Endothelial cell of umbilical vein (primary cell): ENCODE data around the gene GUCY1A1. TPM values are rescaled to one million over a fixed set of nuclear protein-coding genes. Genes with fewer than 3 reads are reported as not detected.

Experiments used
- BruUV-seq: library from RNA; stranded (reverse); fragments of 400-500 nt; replicated peaks from 2 replicates; lab custom pipeline; 2021; lab: Mats Ljungman, UMichigan
- CTCF ChIA-PET: fragments of 300-600, 350-600 bp; sonication (Branson Sonifier 250); formaldehyde crosslinking; loops from one replicate; lab custom pipeline; 2021; ENCODE audit warnings: antibody characterized with exemption, inconsistent platforms; lab: Charles Lee
- POLR2A ChIA-PET: fragments of 300-600, 350-600 bp; sonication (Branson Sonifier 250); formaldehyde crosslinking; loops from one replicate; lab custom pipeline; 2021; ENCODE audit warnings: antibody characterized with exemption, inconsistent platforms; lab: Charles Lee
- DNase-seq: peaks from one replicate; pipeline ENCODE4 v3.0.0-alpha.2; 2011; ENCODE audit warnings: low read depth, low spot score
- FAIRE-seq: peaks from 2 replicates; lab custom pipeline; 2011; peaks lifted over from hg19 to GRCh38; lab: Jason Lieb, UNC
- H2AFZ ChIP-seq: 2 replicates; pipeline ENCODE4 v1.6.0; 2012; ENCODE audit warnings: low read depth, low read length, control low read depth, inconsistent platforms
- H3K27ac ChIP-seq: 2 replicates; pipeline ENCODE4 v1.5.1; 2011; ENCODE audit warnings: low read depth, mild to moderate bottlenecking, control low read depth, low read length, moderate library complexity; ENCODE audit not compliant: insufficient read depth
- H3K27me3 ChIP-seq, 2 experiments: 2 replicates each; pipeline versions ENCODE4 v1.6.0 to v1.6.1; 2011; ENCODE audit warnings: low read length in 2 of 2, mixed read lengths in 1 of 2; ENCODE audit not compliant: control insufficient read depth in 2 of 2, insufficient read depth in 2 of 2
- H3K36me3 ChIP-seq, 2 experiments: 2 replicates in 1 of 2; 3 replicates in 1 of 2; pipeline ENCODE4 v1.5.1; 2011; ENCODE audit warnings: low read length in 2 of 2, mild to moderate bottlenecking in 1 of 2, moderate library complexity in 1 of 2; ENCODE audit not compliant: control insufficient read depth in 2 of 2, insufficient read depth in 2 of 2; ENCODE audit errors: extremely low read depth in 1 of 2
- H3K4me1 ChIP-seq: 3 replicates; pipeline ENCODE4 v1.5.1; 2011; ENCODE audit warnings: mild to moderate bottlenecking, low read length; ENCODE audit not compliant: control insufficient read depth, insufficient read depth; ENCODE audit errors: extremely low read depth
- H3K4me2 ChIP-seq: 2 replicates; pipeline ENCODE4 v1.6.1; 2011; ENCODE audit warnings: low read length, control low read depth, mixed read lengths; ENCODE audit not compliant: insufficient read depth
- H3K4me3 ChIP-seq, 3 experiments: fragments of 200-600 bp in 1 of 3; sonication (generic), shearing (Covaris generic) in 1 of 3; replicated peaks in 1 of 3; 2 replicates each; pipeline ENCODE4 v1.5.1; 2011 to 2016; ENCODE audit warnings: control low read depth in 3 of 3, low read length in 3 of 3, mild to moderate bottlenecking in 2 of 3, inconsistent platforms in 1 of 3, low read depth in 1 of 3, moderate library complexity in 1 of 3; ENCODE audit not compliant: insufficient read depth in 1 of 3
- H3K79me2 ChIP-seq: 2 replicates; pipeline ENCODE4 v1.6.0; 2012; ENCODE audit warnings: low read length, inconsistent platforms; ENCODE audit not compliant: control insufficient read depth, insufficient read depth
- H3K9ac ChIP-seq: replicated peaks from 2 replicates; pipeline ENCODE3; 2011; ENCODE audit warnings: low read length, control low read depth; ENCODE audit not compliant: insufficient read depth; ENCODE audit errors: extremely low read depth
- H3K9me1 ChIP-seq: replicated peaks from 3 replicates; pipeline ENCODE4 v1.6.0; 2011; ENCODE audit warnings: mild to moderate bottlenecking, low read length; ENCODE audit not compliant: control insufficient read depth, insufficient read depth; ENCODE audit errors: extremely low read depth
- H3K9me3 ChIP-seq: replicated peaks from 2 replicates; pipeline ENCODE4 v1.5.1; 2012; ENCODE audit warnings: low read length, inconsistent platforms; ENCODE audit not compliant: control insufficient read depth, insufficient read depth
- H4K20me1 ChIP-seq: replicated peaks from 2 replicates; pipeline ENCODE3; 2011; ENCODE audit warnings: mild to moderate bottlenecking, low read length; ENCODE audit not compliant: control insufficient read depth, insufficient read depth; ENCODE audit errors: extremely low read depth
- CTCF ChIP-seq, 2 donors: IDR thresholded peaks; 1 replicate in 1 of 2; 2 replicates in 1 of 2; pipeline ENCODE4 v1.5.1; 2011; ENCODE audit warnings: low read length in 2 of 2, mild to moderate bottlenecking in 2 of 2, moderate library complexity in 2 of 2, control low read depth in 1 of 2, inconsistent platforms in 1 of 2, low read depth in 1 of 2; ENCODE audit not compliant: insufficient read depth in 1 of 2; ENCODE audit errors: extremely low read depth in 1 of 2
- EZH2 ChIP-seq: IDR thresholded peaks from 2 replicates; pipeline ENCODE4 v1.6.1; 2012; ENCODE audit warnings: borderline replicate concordance, low read depth, mild to moderate bottlenecking, moderate library complexity, low read length, inconsistent platforms; ENCODE audit not compliant: severe bottlenecking
- FOS ChIP-seq: IDR thresholded peaks from 2 replicates; pipeline ENCODE4 v1.6.1; 2011; ENCODE audit warnings: mild to moderate bottlenecking, low read length, moderate library complexity, borderline replicate concordance; ENCODE audit not compliant: insufficient read depth
- GATA2 ChIP-seq: IDR thresholded peaks from 2 replicates; pipeline ENCODE4 v1.7.0; 2011; ENCODE audit warnings: low read depth, mild to moderate bottlenecking, moderate library complexity, mixed read lengths, low read length; ENCODE audit not compliant: insufficient read length, insufficient read depth
- JUN ChIP-seq: IDR thresholded peaks from 2 replicates; pipeline ENCODE4 v1.6.1; 2011; ENCODE audit warnings: borderline replicate concordance, low read depth; ENCODE audit not compliant: insufficient read length, insufficient read depth
- MAX ChIP-seq: IDR thresholded peaks from 2 replicates; pipeline ENCODE4 v1.6.1; 2011; ENCODE audit not compliant: insufficient read depth, insufficient read length
- MYC ChIP-seq: IDR thresholded peaks from one replicate; pipeline ENCODE4 v1.6.1; 2011; ENCODE audit warnings: mild to moderate bottlenecking, low read depth, low read length
- POLR2A ChIP-seq: IDR thresholded peaks from 2 replicates; pipeline ENCODE4 v1.6.1; 2012; ENCODE audit warnings: low read depth, mild to moderate bottlenecking, control low read depth, low read length
- POLR2AphosphoS5 ChIP-seq: IDR thresholded peaks from 2 replicates; pipeline ENCODE4 v1.6.1; 2012; ENCODE audit warnings: low read depth, mild to moderate bottlenecking, control low read depth, low read length, moderate library complexity; ENCODE audit not compliant: insufficient read depth
- dilution Hi-C: fragments of 300-500 bp; cut with MboI; formaldehyde crosslinking; loops from one replicate; pipeline ENCODE4 v1.15.0; 2019; ENCODE audit warnings: low sequenced_read_pairs; ENCODE audit not compliant: extremely low pct_ligation_motif_present
- intact Hi-C: fragments of 100-400 bp; cut with micrococcal nuclease; formaldehyde crosslinking; loops from one replicate; pipeline ENCODE4 v1.10.0; 2022
- polyA plus RNA-seq, 4 experiments: library from polyadenylated mRNA; depleted of rRNA in 3 of 4; stranded (reverse) in 3 of 4; unstranded in 1 of 4; fragments of >200 nt; gene quantifications; 2 replicates each; pipeline versions ENCODE4 v1.2.1 to v1.2.3, GENCODE V29; 2011 to 2012; ENCODE audit warnings: missing spikeins in 1 of 4
- total RNA-seq: library from RNA; stranded (reverse); gene quantifications from 2 replicates; pipeline ENCODE4 v1.2.3, GENCODE V29; 2021

Gene GUCY1A1
- total and polyA plus RNA-seq, 2 donors (not counting 3 experiments of a cell fraction or from before 2014, with no cell fraction given), result 1.3 to 4.4 TPM

- intact Hi-C loops, result no loop called here
- ChIA-PET POLR2A (no interaction called here), CTCF (interaction anchor here (3.3 kb wide), 1 partner anchor 21 kb away, joined by 11 read pairs; no protein-coding TSS in a partner anchor)
- Histone ChIP-seq H3K9me3 (no peaks in the 10 kb centered on the region), H3K9me1 (no peaks in the 10 kb centered on the region), H3K36me3 (no peaks in the 10 kb centered on the region), H3K27me3 (no peaks in the 10 kb centered on the region), H3K4me3 (no peak overlapping the region), H3K4me2 (no peak overlapping the region), H3K27ac (no peak overlapping the region), H3K4me1 (no peaks in the 10 kb centered on the region), H4K20me1 (no peaks in the 10 kb centered on the region), H2AFZ (no peak overlapping the region), H3K79me2 (no peaks in the 10 kb centered on the region), H3K9ac (no peak overlapping the region)
- dilution Hi-C loops, result no loop called here
- FAIRE-seq (no peak), DNase-seq (no peak)
- TF ChIP-seq EZH2 (no peak), JUN (no peak), CTCF (IDR thresholded peaks at IDR 0.05; ENCODE audit: extremely low read depth in 1 of 2, insufficient read depth in 1 of 2, low read depth in 1 of 2, low read length in 2 of 2) (no peak), FOS (no peak), MYC (no peak), POLR2AphosphoS5 (no peak), POLR2A (no peak), GATA2 (no peak), MAX (no peak)
- no TSS peak for BruUV-seq
Measured at GRCh38 chr4:155766622-155767021, 100.0 kb downstream of the GUCY1A1 start.
